KBM-7 (cell line): Measurements from ENCODE around the gene LYSMD2.
A peak's percentile ranks its signal among the peaks of the same experiment; 100 is the strongest.

Source experiments
- DNase-seq: peaks from one replicate; pipeline ENCODE4 v3.0.0-alpha.2; 2015
- in situ Hi-C: fragments of 300-500 bp; cut with MboI; formaldehyde crosslinking; loops from 2 replicates; pipeline ENCODE4 v1.14.3; 2020; ENCODE audit warnings: low sequenced_read_pairs, low pct_unique_long_range_greater_than_20kb, mixed read lengths

Gene LYSMD2

DNA sequence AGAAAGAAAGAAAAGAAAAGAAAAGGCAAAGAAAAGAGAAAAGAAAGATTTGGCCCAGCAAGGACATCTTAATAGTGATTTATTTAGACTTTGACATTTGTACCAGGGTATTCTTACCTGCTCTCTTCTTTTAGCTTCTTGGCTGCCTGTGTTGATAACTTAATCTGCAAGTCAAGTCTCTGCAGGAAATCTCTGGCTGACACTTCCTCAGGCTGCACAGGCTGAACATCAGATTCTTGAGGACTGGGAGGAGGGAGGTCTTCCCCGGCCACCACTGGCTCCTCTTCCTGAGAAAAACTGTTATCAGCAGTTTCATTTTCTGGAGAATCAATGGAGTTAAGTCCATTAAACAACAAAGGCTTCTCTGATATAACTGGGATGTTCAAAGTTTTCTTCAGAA is 12.8 kb downstream of the LYSMD2 start:
- DNase-seq, result no peak
- in situ Hi-C loops, result no loop called here

DNA sequence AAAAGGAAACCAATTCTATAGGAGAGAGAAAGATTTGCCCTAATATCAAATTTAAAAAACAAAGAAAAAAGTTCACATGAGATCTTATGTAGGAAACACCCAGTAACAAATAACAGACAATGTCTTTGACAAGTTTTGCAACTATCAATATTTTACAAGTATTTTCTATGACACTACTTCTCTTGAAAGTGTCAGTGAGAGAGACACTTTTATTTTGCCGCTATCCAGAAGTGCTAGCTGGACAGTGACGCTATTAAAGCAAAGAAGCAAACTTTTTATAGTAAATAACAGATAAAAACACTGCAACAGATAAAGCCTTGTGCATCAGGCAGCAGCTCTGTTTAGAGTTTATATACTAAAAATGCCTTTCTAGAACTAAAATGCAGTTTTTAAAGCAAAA is 13.3 kb downstream of the LYSMD2 start:
- in situ Hi-C loops, result no loop called here
- DNase-seq, result no peak

DNA sequence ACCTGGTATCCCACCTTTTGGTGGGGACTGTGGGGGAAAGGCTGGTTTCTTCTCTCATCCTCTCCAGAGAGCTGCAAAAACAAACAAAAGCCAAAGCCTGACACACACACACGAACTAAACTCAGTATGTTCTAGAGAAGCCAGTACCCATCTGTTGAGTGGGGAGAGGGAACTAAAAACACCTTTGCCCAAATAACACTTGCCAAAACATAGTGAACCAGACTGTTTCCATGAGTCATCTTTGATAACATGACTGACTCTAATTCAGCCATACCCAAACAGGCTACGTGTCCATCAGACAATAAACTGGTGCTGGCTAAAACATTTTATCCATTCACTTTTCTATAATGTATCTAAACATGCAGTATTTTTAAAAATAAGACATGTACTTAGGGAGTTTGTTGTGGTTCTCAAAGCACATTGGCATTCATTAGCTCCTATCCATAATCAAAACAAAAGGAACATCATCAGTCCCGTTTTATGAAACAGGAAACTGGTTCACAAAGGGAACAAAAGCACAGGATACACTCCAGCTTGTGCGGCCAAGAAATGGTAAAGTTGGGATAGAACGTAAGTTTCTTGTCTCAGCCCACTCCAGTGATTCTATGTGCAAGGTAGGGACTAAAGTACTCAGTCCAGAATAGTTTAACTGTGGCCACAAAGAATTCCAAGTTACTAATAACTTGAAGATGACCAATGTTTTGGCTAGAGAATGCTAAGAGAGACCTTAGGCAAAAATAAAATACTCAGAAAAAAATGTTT is 16.1 kb downstream of the LYSMD2 start:
- in situ Hi-C loops, result no loop called here
- no peak for DNase-seq

DNA sequence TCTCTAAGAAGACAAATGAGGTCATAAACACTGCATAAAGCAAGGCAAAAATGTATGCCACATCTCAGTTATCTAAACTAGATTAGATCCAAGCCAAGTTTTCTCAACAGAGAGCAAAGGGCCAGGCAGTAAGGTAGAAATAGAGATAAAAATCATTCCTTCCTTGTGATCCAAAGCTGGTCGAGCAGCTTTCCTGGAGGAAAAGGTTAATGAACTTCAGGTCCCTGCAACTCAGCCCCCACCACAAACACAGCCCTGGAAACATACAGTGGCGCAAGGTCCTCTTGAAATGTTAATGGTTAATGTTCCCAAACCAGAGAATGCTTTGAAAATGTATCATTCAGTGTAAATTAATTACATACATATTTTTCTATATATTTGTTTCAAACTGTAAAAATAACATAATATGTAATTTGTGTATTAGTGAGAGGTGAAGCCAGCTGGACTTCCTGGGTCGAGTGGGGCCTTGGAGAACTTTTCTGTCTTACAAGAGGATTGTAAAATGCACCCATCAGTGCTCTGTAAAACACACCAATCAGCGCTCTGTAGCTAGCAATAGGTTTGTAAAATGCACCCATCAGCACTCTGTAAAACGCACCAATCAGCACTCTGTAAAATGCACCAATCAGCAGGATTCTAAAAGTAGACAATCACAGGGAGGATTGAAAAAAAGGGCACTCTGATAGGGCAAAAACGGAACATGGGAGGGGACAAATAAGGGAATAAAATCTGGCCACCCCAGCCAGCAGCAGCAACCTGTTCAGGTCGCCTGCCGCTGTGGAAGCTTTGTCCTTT is 17.1 kb downstream of the LYSMD2 start:
- in situ Hi-C loops, result no loop called here

DNA sequence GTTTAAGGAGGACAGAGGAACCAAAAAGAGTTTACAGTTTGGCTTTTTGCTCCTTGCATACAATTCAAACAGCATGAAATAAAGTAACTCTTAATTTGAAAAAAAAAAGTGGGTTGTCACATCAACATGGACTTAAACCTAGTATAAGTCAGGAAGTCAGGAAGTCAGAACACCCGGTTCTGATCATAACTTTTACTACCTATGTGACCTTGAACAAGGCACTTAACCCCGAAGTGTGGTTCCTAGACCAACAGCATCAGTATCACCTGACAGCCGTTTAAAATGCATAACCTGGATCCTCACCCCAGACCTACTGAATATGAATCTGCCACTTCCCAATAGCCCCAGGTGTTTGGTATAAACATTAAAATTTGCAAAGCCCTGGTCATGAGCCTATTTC is 18.7 kb downstream of the LYSMD2 start:
- in situ Hi-C loops, result no loop called here
- no peak for DNase-seq

More for the DNA sequence above, 17.1 kb downstream of the LYSMD2 start:
- DNase-seq, result no peak

DNA sequence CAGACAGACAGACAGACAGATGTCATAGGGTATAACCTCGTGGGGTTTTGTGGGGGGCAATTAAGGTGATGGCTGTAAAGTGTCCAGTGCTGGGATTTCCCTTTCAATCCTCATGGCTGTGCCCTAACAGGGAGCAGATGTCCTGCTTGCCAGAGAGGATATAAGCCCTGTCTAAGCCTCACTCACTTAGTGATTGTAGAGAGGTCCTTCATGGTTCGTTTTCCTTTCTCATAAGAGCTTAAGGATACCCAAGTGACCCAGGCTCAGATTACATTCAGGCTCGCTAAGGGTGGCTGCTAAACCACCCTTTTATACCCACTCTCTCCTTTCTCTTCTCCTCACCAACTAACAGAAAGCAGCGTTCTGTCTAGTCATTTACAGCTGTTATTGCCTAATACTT is 19.2 kb downstream of the LYSMD2 start:
- no peak for DNase-seq
- in situ Hi-C loops, result no loop called here

DNA sequence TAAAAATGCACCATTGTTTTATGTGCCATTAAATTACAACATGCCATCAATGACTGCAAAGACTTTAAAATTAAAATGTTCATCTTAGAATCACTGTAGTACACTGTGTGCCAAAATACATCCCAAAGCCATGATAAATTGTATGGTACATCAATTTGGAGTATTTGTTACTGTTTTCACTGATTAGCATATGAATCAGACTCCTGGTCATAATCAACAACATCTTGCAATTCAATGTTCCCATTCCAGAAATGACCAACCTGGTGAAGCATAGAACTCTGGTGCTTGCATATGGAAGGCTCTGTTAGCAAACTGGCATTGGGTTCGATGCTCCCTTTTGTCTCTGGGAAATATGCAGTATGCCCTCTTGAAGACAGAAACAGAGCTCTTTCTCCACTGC is 22.5 kb downstream of the LYSMD2 start:
- DNase-seq, result no peak
- in situ Hi-C loops, result no loop called here

DNA sequence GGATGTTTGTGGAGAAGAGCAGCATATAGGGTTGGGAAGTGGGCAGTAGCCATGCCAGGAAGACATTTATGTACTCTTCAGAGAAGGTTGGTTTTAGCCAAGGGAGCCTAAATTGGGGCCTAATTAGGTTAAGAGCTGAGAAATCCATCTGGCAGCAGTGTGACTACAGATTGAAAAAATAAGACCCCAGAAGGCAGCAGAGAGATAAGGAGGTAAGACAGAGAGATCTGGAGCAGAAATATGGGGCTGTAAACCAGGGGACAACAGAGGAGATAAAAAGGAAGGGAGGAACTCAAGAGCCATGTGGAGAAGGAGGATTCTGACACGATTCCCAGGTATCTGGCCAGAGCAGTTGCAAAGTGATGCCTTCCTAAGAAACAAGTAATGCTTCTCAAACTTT is 23.3 kb downstream of the LYSMD2 start:
- DNase-seq, result no peak
- in situ Hi-C loops, result no loop called here

DNA sequence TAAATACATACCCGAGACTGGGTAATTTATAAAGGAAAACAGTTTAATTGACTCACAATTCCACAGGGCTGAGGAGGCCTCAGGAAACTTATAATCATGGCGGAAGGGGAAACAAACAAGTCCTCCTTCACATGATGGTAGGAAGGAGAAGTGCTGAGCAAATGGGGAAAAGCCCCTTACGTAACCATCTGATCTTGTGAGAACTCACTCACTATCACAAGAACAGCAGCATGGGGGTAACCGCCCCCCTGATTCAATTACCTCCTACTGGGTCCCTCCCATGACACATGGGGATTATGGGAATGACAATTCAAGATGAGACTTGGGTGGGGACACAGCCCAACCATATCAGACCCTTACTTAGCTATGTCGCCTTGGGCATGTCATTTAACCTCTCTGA is 28.4 kb downstream of the LYSMD2 start:
- in situ Hi-C loops, result no loop called here

DNA sequence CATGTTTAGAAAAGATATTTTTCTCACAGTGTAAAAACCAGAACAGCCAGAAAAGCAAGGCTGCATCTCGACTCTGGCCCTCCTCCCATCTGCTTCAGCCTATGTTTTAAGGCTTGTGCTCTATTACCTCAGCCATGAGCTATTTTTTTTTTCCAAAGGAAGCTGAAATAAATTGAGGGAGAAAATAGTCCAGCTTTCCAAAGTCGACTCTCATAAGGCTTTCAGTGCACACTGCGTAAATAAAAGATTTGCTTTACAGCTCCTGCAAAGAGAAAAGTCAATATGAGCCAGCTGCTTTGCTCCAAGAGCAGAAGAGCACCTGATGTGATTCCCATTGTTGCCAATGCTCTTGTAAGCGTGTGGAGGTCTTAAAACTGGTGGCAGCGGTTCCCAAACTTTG is 29.4 kb downstream of the LYSMD2 start:
- DNase-seq, result no peak
- in situ Hi-C loops, result no loop called here

More for the DNA sequence above, 28.4 kb downstream of the LYSMD2 start:
- DNase-seq, result no peak

DNA sequence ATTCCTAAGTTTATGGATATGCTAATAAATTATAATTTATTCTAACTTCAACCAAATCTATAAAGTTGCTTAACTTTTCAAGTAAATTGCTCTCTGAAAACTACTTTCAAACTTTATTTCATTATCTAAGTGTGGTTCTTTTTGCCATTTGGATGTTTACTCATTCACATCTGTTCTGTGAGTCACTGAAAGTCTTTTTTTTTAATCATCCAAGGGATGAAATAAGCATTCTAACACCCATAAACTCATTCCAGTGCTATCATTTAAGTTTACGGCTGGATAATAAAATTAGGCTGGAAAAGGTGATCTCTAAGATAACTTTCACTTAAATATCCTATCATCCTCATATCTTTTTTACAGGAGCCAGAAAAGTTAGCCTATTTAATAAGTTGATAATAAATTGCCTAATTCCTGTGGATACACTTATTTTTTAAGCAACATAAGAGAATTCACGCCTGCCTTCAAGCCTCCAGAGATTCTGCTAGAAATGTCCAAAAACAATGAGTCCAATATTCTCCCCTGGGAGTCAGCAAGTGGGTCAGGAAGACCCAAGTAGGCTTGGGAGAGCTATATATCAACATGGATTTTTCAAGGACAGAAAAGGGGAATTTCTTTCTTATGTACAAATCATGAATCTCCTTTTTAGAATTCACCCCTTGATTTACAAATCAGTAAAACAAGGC is 30.4 kb downstream of the LYSMD2 start:
- in situ Hi-C loops, result no loop called here

DNA sequence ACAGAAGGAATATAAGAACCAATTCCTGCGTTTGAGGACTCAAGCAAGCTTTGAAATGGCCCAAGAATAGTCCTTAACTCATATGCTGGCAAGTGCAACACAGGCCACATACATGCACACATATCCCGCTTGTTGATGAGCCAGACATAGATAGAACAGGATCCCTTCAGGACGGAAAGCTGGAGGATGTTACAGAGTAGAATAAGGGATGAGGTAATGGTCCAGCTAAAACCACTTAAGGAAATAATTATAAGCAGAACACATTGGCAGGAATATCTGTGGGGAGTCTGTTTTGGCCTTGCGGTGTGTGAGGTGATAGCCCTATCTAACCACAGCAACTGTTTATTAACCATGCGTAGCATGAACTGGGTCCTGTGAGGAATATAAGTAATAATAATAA is 31.2 kb downstream of the LYSMD2 start:
- in situ Hi-C loops, result no loop called here

More for the DNA sequence above, 30.4 kb downstream of the LYSMD2 start:
- DNase-seq, result no peak

DNA sequence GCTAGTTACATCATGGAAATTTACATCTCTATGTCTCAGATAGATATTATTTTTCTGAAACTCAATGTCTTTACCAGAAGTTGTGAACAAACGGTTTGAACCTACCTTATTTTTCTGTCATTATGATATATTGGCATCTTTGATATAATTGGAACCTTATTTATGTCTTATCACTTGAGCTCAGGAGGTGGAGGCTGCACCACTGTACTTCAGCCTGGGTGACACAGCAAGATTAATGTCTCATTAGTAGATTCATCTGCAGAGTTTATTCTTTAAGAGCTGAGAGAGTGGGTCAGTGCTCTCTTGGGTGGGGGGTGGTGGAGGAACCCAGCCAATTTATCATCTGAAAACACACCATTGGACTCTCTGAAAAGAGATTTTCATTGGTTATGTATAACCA is 34.7 kb downstream of the LYSMD2 start:
- no peak for DNase-seq
- in situ Hi-C loops, result no loop called here

More for the DNA sequence above, 31.2 kb downstream of the LYSMD2 start:
- DNase-seq, result no peak

DNA sequence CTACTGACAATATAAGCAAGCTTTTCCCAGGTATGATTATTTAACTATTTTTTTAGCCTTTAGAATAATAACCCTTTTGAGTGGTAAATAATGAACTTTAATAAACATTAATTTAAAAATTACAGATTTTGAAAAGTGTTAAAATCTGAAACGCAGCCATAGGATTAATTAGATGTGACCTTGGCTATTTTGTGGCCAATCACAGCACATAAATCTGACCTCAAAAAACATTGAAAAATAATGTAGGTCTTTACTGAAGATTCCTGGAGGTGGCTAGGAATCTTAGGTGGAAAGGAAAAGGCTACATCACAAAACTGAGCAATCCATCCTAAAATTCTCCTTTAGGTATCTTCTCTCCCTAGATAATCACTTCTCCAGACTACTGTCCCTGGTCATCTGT is 38.1 kb downstream of the LYSMD2 start:
- in situ Hi-C loops, result no loop called here
- DNase-seq, result no peak

DNA sequence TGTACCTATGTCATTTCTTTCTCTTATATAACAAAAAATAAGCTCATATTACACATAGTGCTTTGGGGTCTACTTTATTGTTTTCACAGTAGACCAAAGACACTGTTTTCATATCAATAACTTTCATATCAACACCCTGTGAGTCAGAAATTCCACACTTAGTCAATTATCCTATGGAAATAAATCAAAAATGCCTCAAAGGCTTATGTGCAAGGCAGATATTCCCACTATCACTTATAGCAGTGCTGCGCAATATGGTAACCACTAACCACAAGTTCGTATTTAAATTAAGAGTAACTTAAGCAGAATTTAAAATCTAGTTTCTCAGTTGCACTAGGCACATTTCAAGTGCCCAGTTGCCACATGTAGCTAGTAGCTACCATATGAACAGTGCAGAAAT is 40.3 kb downstream of the LYSMD2 start:
- in situ Hi-C loops, result no loop called here
- DNase-seq, result no peak

DNA sequence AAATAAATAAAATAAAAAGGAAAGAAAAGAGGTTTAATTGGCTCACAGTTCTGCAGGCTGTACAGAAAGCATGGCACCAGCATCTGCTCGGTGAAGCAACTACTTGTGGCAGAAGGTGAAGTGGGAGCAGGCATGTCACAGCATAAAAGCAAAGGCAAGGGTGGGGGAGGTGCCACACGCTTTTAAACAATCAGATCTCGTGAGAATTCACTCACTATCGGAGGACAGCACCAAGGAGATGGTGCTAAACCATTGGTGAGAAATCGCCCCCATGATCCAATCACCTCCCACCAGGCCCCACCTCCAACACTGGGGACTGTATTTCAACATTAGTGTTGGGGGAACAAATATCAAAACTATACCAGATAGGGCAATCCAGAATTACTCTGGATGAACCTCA is 40.9 kb downstream of the LYSMD2 start:
- DNase-seq, result no peak
- in situ Hi-C loops, result no loop called here

DNA sequence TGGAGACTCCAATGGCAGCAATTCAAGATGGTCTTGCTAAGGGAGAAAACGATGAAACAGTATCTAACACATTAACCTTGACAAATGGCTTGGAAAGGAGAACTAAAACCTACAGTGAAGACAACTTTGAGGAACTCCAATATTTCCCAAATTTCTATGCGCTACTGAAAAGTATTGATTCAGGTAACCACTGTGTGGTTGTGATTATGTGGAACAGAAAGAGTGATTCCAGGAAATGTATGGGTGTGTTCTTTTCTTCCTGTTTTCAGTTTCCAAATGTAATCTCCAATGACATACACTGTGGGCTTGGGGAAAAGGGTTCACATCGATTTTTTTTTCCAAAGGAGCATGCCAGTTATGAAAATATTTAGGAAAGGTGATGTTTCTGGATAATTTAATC is 45.3 kb downstream of the LYSMD2 start:
- peak; percentile 45 for DNase-seq
- in situ Hi-C loops, result no loop called here

DNA sequence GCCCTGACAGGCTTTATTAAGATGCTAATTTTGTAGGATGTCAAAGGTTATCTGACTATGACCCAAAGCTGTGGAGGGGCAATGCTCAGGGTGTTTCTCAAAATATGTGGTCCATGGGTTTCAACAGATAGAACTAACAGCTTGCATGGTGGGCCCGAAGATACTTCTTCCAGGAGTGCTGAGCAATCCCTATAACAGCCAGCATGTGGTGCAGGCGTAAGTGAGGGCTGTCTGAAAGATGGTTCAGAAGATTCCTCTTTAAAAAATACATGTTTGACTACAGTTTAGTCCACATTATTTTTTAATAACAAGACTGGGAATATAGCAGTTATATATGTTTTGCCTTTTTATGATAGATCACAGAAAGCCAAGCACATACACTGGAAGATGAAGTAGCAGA is 48.6 kb downstream of the LYSMD2 start:
- in situ Hi-C loops, result no loop called here
- DNase-seq, result no peak

DNA sequence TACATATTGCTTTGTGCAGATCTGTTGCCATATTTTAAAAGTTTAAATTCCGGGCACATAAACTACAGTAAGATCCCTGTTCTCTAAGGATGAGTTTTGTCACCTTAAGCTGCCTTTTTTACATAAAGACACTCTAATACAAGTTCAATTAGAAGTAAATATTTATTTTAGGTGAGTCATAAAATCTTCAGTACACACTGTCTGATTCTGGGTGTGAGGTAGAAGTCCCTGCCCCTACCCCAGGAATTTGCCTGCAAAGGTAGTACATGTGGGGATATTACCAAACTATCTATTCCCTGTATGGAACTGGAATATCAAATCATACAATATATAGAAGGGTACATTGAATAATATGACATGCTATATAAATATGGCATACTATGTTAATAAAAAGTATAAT is 49.9 kb downstream of the LYSMD2 start:
- in situ Hi-C loops, result no loop called here
- DNase-seq, result no peak

DNA sequence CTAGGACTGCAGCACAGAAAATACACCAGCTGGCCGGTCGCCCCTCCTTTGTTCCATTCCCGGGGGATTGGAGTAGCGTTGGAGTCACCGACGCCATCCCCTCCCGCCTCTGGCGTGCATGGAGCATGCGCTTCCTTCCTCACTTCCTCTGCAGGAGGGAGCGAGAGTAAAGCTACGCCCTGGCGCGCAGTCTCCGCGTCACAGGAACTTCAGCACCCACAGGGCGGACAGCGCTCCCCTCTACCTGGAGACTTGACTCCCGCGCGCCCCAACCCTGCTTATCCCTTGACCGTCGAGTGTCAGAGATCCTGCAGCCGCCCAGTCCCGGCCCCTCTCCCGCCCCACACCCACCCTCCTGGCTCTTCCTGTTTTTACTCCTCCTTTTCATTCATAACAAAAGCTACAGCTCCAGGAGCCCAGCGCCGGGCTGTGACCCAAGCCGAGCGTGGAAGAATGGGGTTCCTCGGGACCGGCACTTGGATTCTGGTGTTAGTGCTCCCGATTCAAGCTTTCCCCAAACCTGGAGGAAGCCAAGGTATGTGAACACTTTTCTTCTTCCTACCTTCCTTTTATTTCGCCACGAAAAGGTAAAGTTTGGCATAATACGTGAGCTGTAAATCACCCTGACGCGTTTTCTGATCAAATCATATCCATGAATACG is 56.0 kb downstream of the LYSMD2 start, which contains the start of gene SCG3:
TSS of gene SCG3 (plus strand) at position 201 of the 661 bp plus-strand sequence. CDS start at position 454, 253 bp downstream.
- in situ Hi-C loops, result no loop called here
- peak; percentile 90 for DNase-seq
